HepG2 (cell line): ENCODE results near the gene VTN. TPM values are rescaled to one million over a fixed set of nuclear protein-coding genes. Genes with fewer than 3 reads are reported as not detected.

Source experiments
- ATF5 ChIP-seq: sonication (generic); formaldehyde crosslinking; IDR thresholded peaks from 2 replicates; pipeline ENCODE4 v1.4.0; 2020; ENCODE audit warnings: mild to moderate bottlenecking, low read depth, missing genetic modification reagents
- BORCS8-MEF2B ChIP-seq: sonication (generic); formaldehyde crosslinking; IDR thresholded peaks from 2 replicates; pipeline ENCODE4 v1.8.0; 2022; ENCODE audit warnings: mild to moderate bottlenecking, missing genetic modification reagents
- GATAD2A ChIP-seq: IDR thresholded peaks from 2 replicates; pipeline ENCODE4 v1.6.1; 2016
- RARA ChIP-seq: IDR thresholded peaks from 2 replicates; pipeline ENCODE4 v1.6.1; 2016; ENCODE audit warnings: missing genetic modification reagents, missing compliant biosample characterization
- RXRA ChIP-seq: sonication (generic); formaldehyde crosslinking; IDR thresholded peaks from 2 replicates; pipeline ENCODE4 v1.5.1; 2020; ENCODE audit warnings: missing genetic modification reagents
- ZBTB34 ChIP-seq: sonication (generic); formaldehyde crosslinking; IDR thresholded peaks from 2 replicates; pipeline ENCODE4 v1.8.0; 2022; ENCODE audit warnings: mild to moderate bottlenecking, missing genetic modification reagents
- ZNF556 ChIP-seq: sonication (generic); formaldehyde crosslinking; IDR thresholded peaks from 2 replicates; pipeline ENCODE4 v1.4.0; 2020; ENCODE audit warnings: mild to moderate bottlenecking, missing genetic modification reagents, borderline replicate concordance
- ZNF574 ChIP-seq: sonication (generic); formaldehyde crosslinking; IDR thresholded peaks from 2 replicates; pipeline ENCODE4 v1.4.0; 2020; ENCODE audit warnings: missing genetic modification reagents
- ZNF609 ChIP-seq: sonication (generic); formaldehyde crosslinking; IDR thresholded peaks from 2 replicates; pipeline ENCODE4 v1.4.0; 2020; ENCODE audit warnings: mild to moderate bottlenecking, missing genetic modification reagents, borderline replicate concordance
- ZNF687 ChIP-seq: sonication (generic); formaldehyde crosslinking; IDR thresholded peaks from 2 replicates; pipeline ENCODE4 v1.5.1; 2020; ENCODE audit warnings: mild to moderate bottlenecking, missing genetic modification reagents, moderate library complexity
- ZUFSP ChIP-seq: sonication (generic); formaldehyde crosslinking; IDR thresholded peaks from 2 replicates; pipeline ENCODE4 v1.9.0; 2021; ENCODE audit warnings: missing genetic modification reagents, mild to moderate bottlenecking, borderline replicate concordance
- polyA plus RNA-seq, 8 experiments: library from polyadenylated mRNA; depleted of rRNA in 3 of 8; stranded (reverse) in 7 of 8; unstranded in 1 of 8; fragments of >200 nt; fragmentation: Illumina TruSeq in 4 of 8; extraction: Trizol in 4 of 8; gene quantifications; 2 replicates each; pipeline versions ENCODE4 v1.2.1 to v1.2.3, GENCODE V29; 2011 to 2016; ENCODE audit warnings: low read depth in 4 of 8, missing spikeins in 1 of 8, mixed read lengths in 1 of 8; ENCODE audit not compliant: insufficient read depth in 1 of 8
- total RNA-seq, 5 experiments: library from RNA; depleted of rRNA; stranded (reverse); fragments of >200 nt; fragmentation: Illumina TruSeq; extraction: Trizol; gene quantifications; 2 replicates each; pipeline ENCODE4 v1.2.3, GENCODE V29; 2016; ENCODE audit warnings: low read depth in 1 of 5

The VTN gene
- total and polyA plus RNA-seq, 2 of the 13 experiments (the other 11 are each of a cell fraction or from before 2014, with no cell fraction given): 108 to 131 TPM

- TF ChIP-seq ZNF574 (CRISPR knock-in tag) (peak; percentile 30; the same call in 1 of the 2 replicates), ZNF609 (CRISPR knock-in tag) (0 out of 2 replicates have a peak, but pooled peaks have one; percentile 24), ATF5 (CRISPR knock-in tag) (no peak), GATAD2A (CRISPR knock-in tag) (peak; percentile 22), ZBTB34 (CRISPR knock-in tag) (no peak), BORCS8-MEF2B (0 out of 2 replicates have a peak, but pooled peaks have one; percentile 24), ZNF556 (CRISPR knock-in tag) (0 out of 2 replicates have a peak, but pooled peaks have one; percentile 21), ZUFSP (CRISPR knock-in tag) (no peak), RXRA (CRISPR knock-in tag) (peak; percentile 36; the same call in 1 of the 2 replicates), ZNF687 (CRISPR knock-in tag) (0 out of 2 replicates have a peak, but pooled peaks have one; percentile 35), RARA (CRISPR knock-in tag) (peak; percentile 56; the same call in 1 of the 2 replicates)
These were observed 28.3 kb upstream of the VTN start (continued) for GRCh38 chr17:28398280-28398981.
